Activated B cell treated with CpG ODN at 0.5 μM for 24 hours (primary cell): ENCODE data around the gene ZSCAN25. TPM values are rescaled to one million over a fixed set of nuclear protein-coding genes. Genes with fewer than 3 reads are reported as not detected.

Experiments used
- ATAC-seq: fragments of 200-7000 bp; cut with Tn5 transposase; one replicate; pipeline ENCODE4 v1.10.0; 2021; ENCODE audit warnings: low read depth, mild to moderate bottlenecking, moderate library complexity
- CTCF ChIA-PET: fragments of 350-600 bp; sonication (Branson Sonifier 250); formaldehyde crosslinking; loops from one replicate; lab custom pipeline; 2021; ENCODE audit warnings: antibody characterized with exemption; lab: Charles Lee
- POLR2A ChIA-PET: fragments of 350-600 bp; sonication (Branson Sonifier 250); formaldehyde crosslinking; loops from one replicate; lab custom pipeline; 2021; ENCODE audit warnings: antibody characterized with exemption; lab: Charles Lee
- DNase-seq: peaks from one replicate; pipeline ENCODE4 v3.0.0; 2022
- H3K27ac Mint-ChIP-seq: one replicate; pipeline ENCODE4 v1.8.0; 2020; ENCODE audit warnings: mixed read lengths
- H3K27me3 Mint-ChIP-seq: one replicate; pipeline ENCODE4 v1.8.0; 2021; ENCODE audit warnings: mixed read lengths
- H3K36me3 Mint-ChIP-seq: one replicate; pipeline ENCODE4 v1.8.0; 2021; ENCODE audit warnings: low read depth, mixed read lengths
- H3K4me1 Mint-ChIP-seq: one replicate; pipeline ENCODE4 v1.8.0; 2021; ENCODE audit warnings: mixed read lengths
- H3K4me3 Mint-ChIP-seq: one replicate; pipeline ENCODE4 v1.8.0; 2020; ENCODE audit warnings: mild to moderate bottlenecking, mixed read lengths
- H3K9me3 Mint-ChIP-seq: one replicate; pipeline ENCODE4 v1.8.0; 2020; ENCODE audit warnings: mixed read lengths
- CTCF ChIP-seq: fragments of 200-600 bp; IDR thresholded peaks from one replicate; pipeline ENCODE4 v1.8.0; 2022; ENCODE audit warnings: antibody characterized with exemption, mild to moderate bottlenecking
- intact Hi-C: fragments of 100-400 bp; cut with micrococcal nuclease; formaldehyde crosslinking; loops from one replicate; pipeline ENCODE4 v1.15.1; 2024
- total RNA-seq: library from RNA; stranded (reverse); gene quantifications from 2 replicates; pipeline ENCODE4 v1.2.3, GENCODE V29; 2022

ZSCAN25 gene
- total RNA-seq, 1 donor from 2014 or later: 33.4 TPM

DNA sequence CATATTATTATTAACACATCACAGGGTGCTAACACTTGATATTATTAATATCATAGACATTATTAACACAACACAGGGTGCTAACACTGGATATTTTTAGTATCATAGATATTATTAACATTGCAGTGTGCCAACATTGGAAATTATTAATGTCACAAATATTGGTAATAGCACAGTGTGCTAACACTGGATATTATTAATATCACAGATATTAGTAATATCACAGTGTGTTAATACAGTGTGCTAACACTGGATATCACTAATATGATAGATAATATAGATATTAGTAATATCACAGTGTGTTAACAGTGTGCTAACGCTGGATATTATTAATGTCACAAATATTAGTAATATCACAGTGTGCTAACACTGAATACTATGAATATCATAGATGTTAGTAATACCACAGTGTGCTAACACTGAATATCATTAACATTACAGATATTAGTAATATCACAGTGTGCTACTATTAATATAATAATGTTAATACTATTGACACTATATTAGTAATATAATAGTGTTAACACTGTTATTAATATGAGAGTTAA is 20.3 kb upstream of the ZSCAN25 start:
- Mint-ChIP-seq H3K36me3 (no peaks in the 10 kb centered on the region), H3K9me3 (no peaks in the 10 kb centered on the region)

GRCh38 chr7:99597762-99598501 is 18.8 kb upstream of the ZSCAN25 start, which contains the start of gene TMEM225B:
Gene TMEM225B (plus strand): TSS chr7:99598267. CDS start chr7:99604389, 6,122 bp downstream.
- intact Hi-C loops: no loop called here
- H3K36me3 Mint-ChIP-seq: no peaks in the 10 kb centered on the region
- DNase-seq (no peak), ATAC-seq (no peak)
- H3K4me3 Mint-ChIP-seq: no peak within 1 kb of the TSS
- no peak within 1 kb of the TSS for H3K27ac Mint-ChIP-seq
- H3K4me1 Mint-ChIP-seq: no peaks in the 10 kb centered on the region
- H3K9me3 Mint-ChIP-seq: no peaks in the 10 kb centered on the region
- no peaks in the 10 kb centered on the region for H3K27me3 Mint-ChIP-seq
- TF ChIP-seq CTCF: no peak
- CTCF ChIA-PET: no interaction called here
- POLR2A ChIA-PET: no interaction called here

More for the DNA sequence above, 20.3 kb upstream of the ZSCAN25 start:
- intact Hi-C loops: no loop called here
- no peak for ATAC-seq
- ChIA-PET CTCF (no interaction called here), POLR2A (no interaction called here)
- no peak for DNase-seq
- no peak for TF ChIP-seq CTCF
- Mint-ChIP-seq H3K4me3 (no peak overlapping the region), H3K4me1 (no peaks in the 10 kb centered on the region), H3K27me3 (no peaks in the 10 kb centered on the region), H3K27ac (no peak overlapping the region)

DNA sequence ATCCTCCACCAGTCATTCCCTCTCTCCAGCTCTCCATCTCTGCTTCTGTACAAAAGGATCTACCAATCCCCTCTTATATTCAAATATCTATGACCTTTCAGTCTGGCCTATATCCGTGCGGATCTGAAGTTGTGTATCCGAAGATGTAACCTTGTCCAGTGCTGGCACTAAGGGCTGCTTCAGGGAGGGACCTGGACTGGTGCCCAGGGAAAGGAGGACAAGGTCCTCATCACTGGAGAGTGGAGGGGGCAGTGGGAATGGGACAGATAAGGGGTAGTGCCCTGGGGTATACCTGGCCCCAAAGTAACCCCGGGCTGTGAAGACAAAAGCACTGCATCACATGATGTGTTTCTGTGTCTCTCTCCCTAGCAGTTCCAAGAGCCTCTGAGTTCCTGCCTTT is 16.9 kb upstream of the ZSCAN25 start:
- CTCF ChIA-PET: no interaction called here
- ATAC-seq (no peak), DNase-seq (no peak)
- POLR2A ChIA-PET: no interaction called here
- Mint-ChIP-seq H3K4me3 (no peak overlapping the region), H3K27me3 (no peaks in the 10 kb centered on the region), H3K27ac (no peak overlapping the region), H3K4me1 (no peaks in the 10 kb centered on the region), H3K9me3 (no peaks in the 10 kb centered on the region), H3K36me3 (no peaks in the 10 kb centered on the region)
- intact Hi-C loops: no loop called here
- TF ChIP-seq CTCF: no peak

DNA sequence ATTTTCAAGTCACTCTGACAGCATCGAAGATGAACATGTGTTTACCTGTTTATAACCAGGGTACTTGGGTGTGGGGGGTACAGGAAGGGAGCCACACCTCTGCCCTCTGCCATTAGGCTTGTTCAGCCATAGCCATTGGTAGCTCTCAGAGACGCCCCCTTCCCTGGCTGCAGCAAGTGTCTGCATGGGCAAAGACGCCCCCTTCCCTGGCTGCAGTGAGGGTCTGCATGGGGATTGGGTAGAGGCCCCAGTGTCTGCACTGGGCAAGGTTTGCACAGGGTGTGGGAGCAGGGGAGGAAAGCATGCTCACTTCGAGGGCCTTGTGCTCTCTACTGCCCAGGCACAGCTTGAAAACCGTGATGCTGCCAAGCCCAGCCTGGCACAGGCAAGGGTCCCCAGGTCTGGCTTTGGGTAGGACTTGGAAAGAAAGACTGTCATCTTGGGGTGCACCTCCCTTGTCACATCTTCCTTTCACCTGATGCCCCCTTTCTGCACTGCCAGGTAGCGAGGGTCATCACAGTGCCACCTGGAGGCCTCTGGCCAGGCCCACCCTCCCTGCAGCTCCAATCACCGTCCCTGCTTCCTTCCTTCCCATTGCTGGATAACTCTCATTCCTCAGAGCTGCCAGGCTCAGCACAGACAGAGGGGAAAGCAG is 15.0 kb upstream of the ZSCAN25 start:
- Mint-ChIP-seq H3K27ac (no peak overlapping the region), H3K27me3 (no peaks in the 10 kb centered on the region), H3K9me3 (no peaks in the 10 kb centered on the region), H3K36me3 (no peaks in the 10 kb centered on the region), H3K4me1 (no peaks in the 10 kb centered on the region), H3K4me3 (no peak overlapping the region)
- ATAC-seq (no peak), DNase-seq (no peak)
- no peak for TF ChIP-seq CTCF
- ChIA-PET CTCF (no interaction called here), POLR2A (no interaction called here)
- intact Hi-C loops: no loop called here

- TF ChIP-seq CTCF: no peak
- Mint-ChIP-seq H3K27me3 (no peaks in the 10 kb centered on the region), H3K4me1 (no peaks in the 10 kb centered on the region), H3K4me3 (no peak overlapping the region), H3K27ac (no peak overlapping the region), H3K9me3 (no peaks in the 10 kb centered on the region), H3K36me3 (no peaks in the 10 kb centered on the region)
- ChIA-PET POLR2A (no interaction called here), CTCF (no interaction called here)
- no peak for DNase-seq
- no peak for ATAC-seq
- intact Hi-C loops: no loop called here
Observed at GRCh38 chr7:99605527-99605926, 11.2 kb upstream of the ZSCAN25 start.
